Gastrocnemius medialis (tissue), 4 donors: ENCODE results near the gene CCDC92B.

ENCODE experiments used
- POLR2A ChIP-seq, 2 donors: fragments of 450-650 bp; IDR thresholded peaks; one replicate each; pipeline ENCODE4 v1.6.1; 2017; ENCODE audit warnings: antibody characterized with exemption in 2 of 2, mild to moderate bottlenecking in 2 of 2, moderate library complexity in 2 of 2
- TF ChIP-seq, protein P1 (sequence below), 5 experiments: fragments of 450-650 bp in 3 of 5; fragments of 200-600 bp in 2 of 5; sonication (generic) in 2 of 5; IDR thresholded peaks in 4 of 5; conservative IDR thresholded peaks in 1 of 5; 1 replicate in 4 of 5; 2 replicates in 1 of 5; pipeline ENCODE4 v1.5.1; 2016 to 2019; ENCODE audit warnings: antibody characterized with exemption in 5 of 5, mild to moderate bottlenecking in 3 of 5, moderate library complexity in 3 of 5

- TF ChIP-seq, protein P1, sequence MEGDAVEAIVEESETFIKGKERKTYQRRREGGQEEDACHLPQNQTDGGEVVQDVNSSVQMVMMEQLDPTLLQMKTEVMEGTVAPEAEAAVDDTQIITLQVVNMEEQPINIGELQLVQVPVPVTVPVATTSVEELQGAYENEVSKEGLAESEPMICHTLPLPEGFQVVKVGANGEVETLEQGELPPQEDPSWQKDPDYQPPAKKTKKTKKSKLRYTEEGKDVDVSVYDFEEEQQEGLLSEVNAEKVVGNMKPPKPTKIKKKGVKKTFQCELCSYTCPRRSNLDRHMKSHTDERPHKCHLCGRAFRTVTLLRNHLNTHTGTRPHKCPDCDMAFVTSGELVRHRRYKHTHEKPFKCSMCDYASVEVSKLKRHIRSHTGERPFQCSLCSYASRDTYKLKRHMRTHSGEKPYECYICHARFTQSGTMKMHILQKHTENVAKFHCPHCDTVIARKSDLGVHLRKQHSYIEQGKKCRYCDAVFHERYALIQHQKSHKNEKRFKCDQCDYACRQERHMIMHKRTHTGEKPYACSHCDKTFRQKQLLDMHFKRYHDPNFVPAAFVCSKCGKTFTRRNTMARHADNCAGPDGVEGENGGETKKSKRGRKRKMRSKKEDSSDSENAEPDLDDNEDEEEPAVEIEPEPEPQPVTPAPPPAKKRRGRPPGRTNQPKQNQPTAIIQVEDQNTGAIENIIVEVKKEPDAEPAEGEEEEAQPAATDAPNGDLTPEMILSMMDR (IDR thresholded peaks at IDR 0.05 in 4 of 5, conservative IDR thresholded peaks at IDR 0.05 in 1 of 5): no peak
- TF ChIP-seq POLR2A (IDR thresholded peaks at IDR 0.05): no peak
These were observed 30.8 kb upstream of the CCDC92B start for GRCh38 chr17:2780256-2780655.
